Kidney glomerular epithelial cell (primary cell): ENCODE measurements around the gene HBZ.
A peak's percentile ranks its signal among the peaks of the same experiment; 100 is the strongest.
"Not testable (repeated sequence)": the region's sequence is repeated elsewhere in the genome, so short reads cannot be mapped to it uniquely, and the experiment has no call there.

Experiments
- DNase-seq: peaks from one replicate; lab custom pipeline; 2025; lab: John Stamatoyannopoulos, UW

Gene HBZ

GRCh38 chr16:164827-165538, 12.5 kb downstream of the HBZ start:
- no peak for DNase-seq

GRCh38 chr16:165539-166374, 13.3 kb downstream of the HBZ start, which contains the start of gene HBM:
HBM (plus strand) TSS chr16:165978; CDS start chr16:165998, 20 bp downstream.
- DNase-seq = no peak

- no peak for DNase-seq
Measured at GRCh38 chr16:166375-167121, 14.1 kb downstream of the HBZ start.

GRCh38 chr16:167122-167690, 14.8 kb downstream of the HBZ start:
- no peak for DNase-seq

- no peak for DNase-seq
Measured at GRCh38 chr16:168424-168823, 16.0 kb downstream of the HBZ start.

- no peak for DNase-seq
Measured at GRCh38 chr16:169014-169413, 16.6 kb downstream of the HBZ start.

- not testable (repeated sequence) for DNase-seq
Measured at GRCh38 chr16:170088-170507, 17.7 kb downstream of the HBZ start.

- no peak for DNase-seq
Measured at GRCh38 chr16:170788-171187, 18.3 kb downstream of the HBZ start.

- not testable (repeated sequence) for DNase-seq
Measured at GRCh38 chr16:172374-172941, 20.0 kb downstream of the HBZ start, which contains the start of gene HBA2. HBA2 (plus strand) TSS chr16:172876; CDS start chr16:172913, 37 bp downstream.

- DNase-seq = not testable (repeated sequence)
Measured at GRCh38 chr16:173211-173854, 20.9 kb downstream of the HBZ start.

- DNase-seq = peak; percentile 7
Measured at GRCh38 chr16:173928-174769, 21.7 kb downstream of the HBZ start.

- DNase-seq = no peak
Measured at GRCh38 chr16:175011-175949, 22.8 kb downstream of the HBZ start.

GRCh38 chr16:176006-176405, 23.6 kb downstream of the HBZ start:
- not testable (repeated sequence) for DNase-seq

- not testable (repeated sequence) for DNase-seq
Measured at GRCh38 chr16:176477-177382, 24.3 kb downstream of the HBZ start, which contains the start of gene HBA1. HBA1 (plus strand) TSS chr16:176680; CDS start chr16:176717, 37 bp downstream.

GRCh38 chr16:177394-177822, 25.0 kb downstream of the HBZ start:
- no peak for DNase-seq

- no peak for DNase-seq
Measured at GRCh38 chr16:177981-178667, 25.7 kb downstream of the HBZ start.

- no peak for DNase-seq
Measured at GRCh38 chr16:178668-179015, 26.2 kb downstream of the HBZ start.
